ENCODE data around the gene B3GALNT2.

- no peak for TF ChIP-seq POLR2A (IDR thresholded peaks at IDR 0.05)
- TF ChIP-seq CTCF (IDR thresholded peaks at IDR 0.05) = no peak
Observed at GRCh38 chr1:235448616-235449015, 55.6 kb downstream of the B3GALNT2 start.

All from breast epithelium (tissue), 3 donors.